AG04450 (cell line): ENCODE results near the gene DNLZ. TPM values are rescaled to one million over a fixed set of nuclear protein-coding genes. Genes with fewer than 3 reads are reported as not detected.

Experiments used
- CTCF ChIA-PET: fragments of 300-600, 350-600 bp; formaldehyde crosslinking; extraction: SDS; loops from one replicate; lab custom pipeline; 2022; ENCODE audit warnings: antibody characterized with exemption, inconsistent platforms; lab: Charles Lee
- POLR2A ChIA-PET: fragments of 350-600 bp; formaldehyde crosslinking; extraction: SDS; loops from one replicate; lab custom pipeline; 2021; ENCODE audit warnings: antibody characterized with exemption, inconsistent platforms; lab: Yijun Ruan, JAX
- DNase-seq: peaks from one replicate; pipeline ENCODE4 v3.0.0-alpha.2; 2011; ENCODE audit warnings: low read depth, low spot score
- H3K27ac ChIP-seq: one replicate; pipeline ENCODE4 v1.5.1; 2012; ENCODE audit warnings: low read depth, low read length, control low read depth
- H3K27me3 ChIP-seq: one replicate; pipeline ENCODE4 v1.6.0; 2012; ENCODE audit warnings: low read length; ENCODE audit not compliant: control insufficient read depth, insufficient read depth
- H3K4me3 ChIP-seq: 2 replicates; pipeline ENCODE4 v1.5.1; 2011; ENCODE audit warnings: mild to moderate bottlenecking, low read depth, low read length, control low read depth
- H3K9me3 ChIP-seq: 2 replicates; pipeline ENCODE4 v1.5.1; 2012; ENCODE audit warnings: low read length; ENCODE audit not compliant: control insufficient read depth, insufficient read depth
- CTCF ChIP-seq: IDR thresholded peaks from 2 replicates; pipeline ENCODE4 v1.5.1; 2011; ENCODE audit warnings: low read depth, low read length, control low read depth, inconsistent platforms
- polyA plus RNA-seq: library from polyadenylated mRNA; depleted of rRNA; stranded (reverse); fragments of >200 nt; gene quantifications from 2 replicates; pipeline ENCODE4 v1.2.3, GENCODE V29; 2011

Gene DNLZ
- polyA plus RNA-seq, 1 experiment: 3.7 TPM

DNA sequence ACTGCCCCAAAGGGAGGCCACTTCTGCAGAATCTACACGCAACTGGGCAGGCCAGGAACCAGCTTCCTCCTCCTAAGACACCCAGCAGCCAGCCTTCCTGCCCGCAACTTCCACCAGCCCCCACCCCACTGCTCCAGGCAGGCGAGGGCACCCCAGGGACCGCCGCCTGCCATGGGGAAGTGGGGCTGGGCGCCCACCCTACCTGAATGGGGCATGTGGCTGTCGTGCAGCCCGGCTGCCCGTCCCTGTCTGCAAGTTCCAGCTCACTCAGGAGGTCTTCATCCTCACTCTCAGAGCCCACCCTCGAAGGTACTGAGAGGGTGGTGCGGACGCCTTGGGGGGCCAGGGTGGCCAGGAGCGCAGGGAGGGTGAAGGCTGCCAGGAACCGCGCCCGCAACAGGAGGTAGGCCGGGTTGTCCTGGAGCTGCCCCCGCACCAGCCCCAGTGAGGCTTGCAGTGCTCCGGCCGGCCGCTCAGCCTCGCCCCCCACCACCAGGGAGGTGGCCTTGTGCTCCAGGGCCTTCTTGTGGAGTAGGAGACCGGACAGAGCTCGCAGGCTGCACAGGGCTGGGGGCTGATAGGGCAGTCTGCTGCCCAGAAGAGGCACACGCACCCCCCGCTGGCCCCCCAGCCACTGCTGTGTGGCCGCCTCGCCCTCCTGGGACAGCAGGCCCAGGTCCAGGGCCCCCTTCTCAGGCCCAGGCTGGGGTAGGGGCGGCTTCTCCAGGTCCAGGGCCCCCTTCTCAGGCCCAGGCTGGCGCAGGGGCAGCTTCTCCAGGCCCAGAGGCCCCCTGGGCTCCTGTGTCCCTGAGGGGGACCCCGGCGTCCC lies 14.0 kb upstream of the DNLZ start:
- ChIA-PET CTCF (no interaction called here), POLR2A (interaction anchor here (0.7 kb wide), 1 partner anchor 9 kb away, joined by 4 read pairs; no protein-coding TSS in a partner anchor)
- no peak for DNase-seq

GRCh38 chr9:136376457-136376856 lies 12.9 kb upstream of the DNLZ start:
- Histone ChIP-seq H3K9me3 (peaks cover 6% of the 10 kb centered on the region; the same call in 1 of the 2 replicates), H3K27me3 (no peaks in the 10 kb centered on the region), H3K4me3 (no peak overlapping the region), H3K27ac (no peak overlapping the region)
- TF ChIP-seq CTCF: no peak
- CTCF ChIA-PET: no interaction called here
- no peak for DNase-seq
- POLR2A ChIA-PET: no interaction called here

More for the DNA sequence above, 14.0 kb upstream of the DNLZ start:
- Histone ChIP-seq H3K27me3 (no peaks in the 10 kb centered on the region), H3K27ac (no peak overlapping the region), H3K9me3 (peaks cover 6% of the 10 kb centered on the region; the same call in 1 of the 2 replicates), H3K4me3 (no peak overlapping the region)
- TF ChIP-seq CTCF: no peak

DNA sequence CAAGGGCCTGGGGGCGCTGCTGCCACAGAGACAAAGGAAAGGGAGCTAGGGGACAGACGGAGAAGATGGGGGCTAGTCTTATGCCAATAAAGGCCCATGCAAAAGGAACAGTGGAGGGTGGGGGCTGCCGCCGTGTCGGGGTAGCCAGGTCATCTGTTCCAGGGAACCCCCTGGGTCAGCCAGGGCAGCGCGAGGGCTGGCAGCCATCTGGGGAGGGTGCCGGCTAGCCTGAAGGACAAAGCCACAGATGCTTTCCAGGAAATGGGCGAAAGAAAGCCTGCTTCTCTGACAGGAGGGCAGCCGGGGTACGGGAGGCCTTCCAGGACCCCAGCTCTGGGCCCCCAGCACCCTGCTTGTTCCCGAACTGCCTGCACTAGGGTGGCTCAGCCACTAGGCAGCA lies 11.6 kb upstream of the DNLZ start:
- TF ChIP-seq CTCF: no peak
- ChIA-PET CTCF (no interaction called here), POLR2A (interaction anchor here (1.2 kb wide), 1 partner anchor 12 kb away, joined by 3 read pairs; no protein-coding TSS in a partner anchor)
- Histone ChIP-seq H3K4me3 (no peak overlapping the region), H3K27ac (no peak overlapping the region), H3K27me3 (no peaks in the 10 kb centered on the region), H3K9me3 (peaks cover 12% of the 10 kb centered on the region; the same call in 1 of the 2 replicates)
- DNase-seq: no peak

DNA sequence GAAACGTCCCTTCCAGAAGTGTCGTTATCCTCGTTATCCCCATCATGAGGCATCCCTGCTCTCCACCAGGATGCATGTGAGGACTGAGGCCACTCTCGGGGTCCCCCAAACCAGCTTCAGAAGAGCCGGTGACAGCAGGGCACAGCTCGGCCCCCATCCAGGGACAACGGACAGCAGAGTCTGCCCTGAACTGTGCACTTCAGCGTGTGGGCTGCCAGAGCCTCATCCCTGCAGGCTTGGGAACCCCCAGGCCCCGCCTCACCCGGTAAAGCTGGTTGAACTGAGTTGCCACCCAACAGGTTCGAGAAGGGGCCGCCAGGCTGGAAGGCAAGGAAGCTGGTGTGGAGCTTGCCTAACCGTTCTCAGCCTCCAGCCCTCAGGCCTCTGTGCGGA lies 10.6 kb upstream of the DNLZ start:
- no peak for DNase-seq
- H3K9me3 ChIP-seq: peaks cover 12% of the 10 kb centered on the region; the same call in 1 of the 2 replicates
- H3K27ac ChIP-seq: no peak overlapping the region
- H3K27me3 ChIP-seq: no peaks in the 10 kb centered on the region
- CTCF ChIA-PET: no interaction called here
- POLR2A ChIA-PET: no interaction called here
- no peak for TF ChIP-seq CTCF
- no peak overlapping the region for H3K4me3 ChIP-seq
